HG02759 (cell line): Measurements from ENCODE around the gene MAPKBP1.

ENCODE experiments used
- ATAC-seq: cut with Tn5 transposase; IDR thresholded peaks from one replicate; pipeline ENCODE4 v1.9.1; 2021; ENCODE audit warnings: mild to moderate bottlenecking, moderate library complexity; ENCODE audit not compliant: unreplicated experiment

The MAPKBP1 gene

GRCh38 chr15:41847981-41848380 lies 73.7 kb downstream of the MAPKBP1 start:
- ATAC-seq: no peak

GRCh38 chr15:41848631-41849030 lies 74.3 kb downstream of the MAPKBP1 start:
- no peak for ATAC-seq

DNA sequence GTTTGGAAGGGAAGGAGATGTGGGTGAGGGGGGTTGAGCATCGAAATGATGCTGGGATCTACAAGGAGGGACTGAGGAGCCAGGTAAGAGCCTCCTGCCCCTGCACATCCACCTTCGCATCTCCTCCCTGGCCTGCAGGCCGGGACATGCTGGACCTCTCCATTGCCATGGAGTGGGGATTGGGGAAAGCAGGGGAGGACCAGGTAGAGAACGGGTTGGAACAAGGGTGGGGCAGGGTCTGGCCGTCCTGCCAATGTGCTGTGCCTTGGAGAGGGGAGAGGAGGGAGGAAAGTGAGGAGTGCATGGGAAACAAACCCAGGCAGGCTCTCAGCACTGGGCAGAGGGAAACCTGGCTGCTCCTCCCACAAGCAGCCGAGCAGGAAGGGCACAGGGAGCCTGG lies 74.9 kb downstream of the MAPKBP1 start:
- no peak for ATAC-seq

DNA sequence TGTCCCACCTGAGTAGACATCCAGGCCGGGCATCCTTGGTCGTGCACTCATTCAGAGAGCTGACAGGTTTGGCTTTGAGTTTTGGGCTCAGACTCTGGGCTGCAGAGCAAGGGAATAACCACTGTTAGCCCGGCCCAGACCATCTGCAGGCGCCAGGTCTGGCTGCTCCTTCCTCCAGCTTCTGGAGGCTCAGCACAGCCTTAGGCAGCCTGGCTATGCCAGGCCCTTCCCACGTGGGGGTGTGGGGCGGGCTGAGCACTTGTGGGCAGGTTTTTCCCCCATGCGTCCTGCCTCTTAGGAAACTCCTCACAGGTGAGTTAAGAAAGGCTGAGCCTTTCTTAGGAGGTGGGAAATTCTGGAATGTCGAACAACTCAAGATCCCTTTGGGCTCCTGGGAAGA lies 75.6 kb downstream of the MAPKBP1 start:
- ATAC-seq: no peak

DNA sequence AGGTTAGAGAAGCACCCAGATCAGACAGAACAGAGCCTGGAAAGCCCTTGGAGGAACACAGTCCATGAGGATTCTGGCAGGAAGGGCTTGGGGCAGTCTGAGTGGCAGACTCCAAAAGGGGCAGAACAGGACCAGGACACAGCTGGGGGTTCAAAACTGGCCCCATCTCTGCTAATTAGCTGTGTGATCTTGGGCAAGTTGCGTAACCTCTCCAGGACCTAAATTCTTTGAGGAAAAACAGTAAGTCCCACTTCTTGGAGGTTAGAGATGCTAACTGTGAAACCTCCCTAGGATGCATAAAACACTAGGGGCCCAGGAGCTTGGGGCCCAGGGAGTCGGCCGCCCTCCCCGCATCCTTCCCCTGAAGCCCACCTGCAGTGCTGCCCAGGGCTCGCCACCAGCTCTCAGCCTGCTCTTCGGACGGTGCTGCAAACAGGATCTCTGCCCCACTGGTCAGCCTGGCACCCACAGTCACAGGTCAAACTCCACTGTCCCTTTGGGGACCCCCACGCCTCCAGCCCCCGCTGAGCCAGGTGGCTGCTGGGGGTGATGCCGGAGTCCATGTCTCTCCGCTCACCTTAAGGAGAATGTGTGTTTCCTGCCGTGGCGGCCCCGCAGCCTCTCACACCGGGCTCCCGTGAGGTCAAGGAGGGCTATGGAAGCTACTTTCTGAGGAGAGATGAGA lies 76.3 kb downstream of the MAPKBP1 start:
- no peak for ATAC-seq

- ATAC-seq: no peak
Observed at GRCh38 chr15:41851167-41851523, 76.9 kb downstream of the MAPKBP1 start.

DNA sequence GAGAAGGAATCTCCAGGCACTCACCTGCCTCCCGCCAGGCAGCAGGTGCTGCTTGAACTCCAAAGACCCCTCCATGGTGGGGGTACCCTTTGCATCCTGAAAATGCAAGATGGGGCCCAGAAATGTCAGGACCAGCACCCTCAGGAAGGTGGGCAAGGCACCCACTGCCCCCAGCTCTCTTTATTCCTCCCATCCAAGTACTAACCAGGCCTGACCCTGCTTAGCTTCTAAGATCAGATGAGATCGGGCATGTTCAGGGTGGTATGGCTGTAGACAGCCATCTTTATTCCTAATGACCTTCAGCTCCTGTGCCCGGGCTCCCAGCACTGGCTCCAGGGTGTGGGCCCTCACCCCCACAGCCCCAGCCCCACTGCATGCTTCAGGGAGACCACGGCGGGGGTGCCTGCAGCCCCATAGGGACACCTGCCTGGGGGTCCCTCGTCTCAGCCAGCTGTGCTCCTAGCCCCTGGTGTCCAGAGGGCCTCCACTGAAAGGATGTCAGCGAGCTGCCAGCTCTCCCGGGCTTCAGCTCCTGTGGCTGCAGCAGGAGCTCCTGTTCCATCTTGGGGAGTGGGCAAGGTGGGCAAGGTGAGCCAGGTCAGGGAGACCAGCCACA lies 77.6 kb downstream of the MAPKBP1 start:
- ATAC-seq: no peak

- ATAC-seq: no peak
Observed at GRCh38 chr15:41852736-41853590, 78.7 kb downstream of the MAPKBP1 start.

- ATAC-seq: no peak
Observed at GRCh38 chr15:41853831-41854230, 79.5 kb downstream of the MAPKBP1 start.

DNA sequence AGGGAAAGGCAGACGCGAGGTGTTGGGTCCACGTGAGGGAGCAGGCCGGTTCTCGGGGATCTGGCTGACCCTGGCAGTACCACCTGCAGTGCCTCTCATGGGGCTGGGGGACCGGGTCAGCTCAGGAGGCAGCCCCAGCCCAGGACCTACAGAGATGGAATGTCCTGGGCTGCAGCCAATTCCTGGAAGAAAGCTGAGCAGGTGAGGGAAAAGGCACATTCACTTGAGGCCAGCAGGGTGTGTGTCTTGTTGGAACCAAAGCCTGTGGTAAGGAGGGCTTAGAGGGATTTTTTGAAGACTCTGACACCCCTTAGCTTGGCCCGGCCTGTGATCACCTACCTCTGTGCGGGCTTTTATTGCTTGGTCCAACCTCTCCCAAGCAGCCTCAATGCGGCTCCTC lies 80.2 kb downstream of the MAPKBP1 start:
- no peak for ATAC-seq

- no peak for ATAC-seq
Observed at GRCh38 chr15:41855261-41855961, 81.1 kb downstream of the MAPKBP1 start.

GRCh38 chr15:41856262-41856661 lies 82.0 kb downstream of the MAPKBP1 start:
- no peak for ATAC-seq

GRCh38 chr15:41856716-41857115 lies 82.4 kb downstream of the MAPKBP1 start:
- no peak for ATAC-seq

GRCh38 chr15:41857316-41857715 lies 83.0 kb downstream of the MAPKBP1 start:
- no peak for ATAC-seq

DNA sequence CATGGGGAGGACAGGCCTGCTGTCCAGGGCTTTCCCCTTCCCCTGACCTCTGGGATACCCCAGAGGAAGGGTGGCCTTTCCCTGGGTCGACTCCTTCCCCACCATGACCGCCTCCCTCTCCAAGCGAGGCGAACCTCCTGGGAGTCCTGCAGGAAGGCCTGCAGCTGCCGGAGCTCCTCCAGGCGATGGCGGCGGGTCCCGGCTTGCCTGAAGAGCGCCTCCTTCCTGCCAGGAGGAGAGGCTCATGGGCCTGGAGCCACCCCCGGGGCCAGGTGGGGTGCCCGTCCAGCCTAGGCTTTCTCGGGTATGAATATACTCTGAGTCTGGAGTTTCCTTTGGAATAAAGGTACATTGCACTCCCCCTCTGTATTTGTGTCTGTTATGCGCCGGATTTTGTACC lies 84.5 kb downstream of the MAPKBP1 start:
- ATAC-seq: no peak

DNA sequence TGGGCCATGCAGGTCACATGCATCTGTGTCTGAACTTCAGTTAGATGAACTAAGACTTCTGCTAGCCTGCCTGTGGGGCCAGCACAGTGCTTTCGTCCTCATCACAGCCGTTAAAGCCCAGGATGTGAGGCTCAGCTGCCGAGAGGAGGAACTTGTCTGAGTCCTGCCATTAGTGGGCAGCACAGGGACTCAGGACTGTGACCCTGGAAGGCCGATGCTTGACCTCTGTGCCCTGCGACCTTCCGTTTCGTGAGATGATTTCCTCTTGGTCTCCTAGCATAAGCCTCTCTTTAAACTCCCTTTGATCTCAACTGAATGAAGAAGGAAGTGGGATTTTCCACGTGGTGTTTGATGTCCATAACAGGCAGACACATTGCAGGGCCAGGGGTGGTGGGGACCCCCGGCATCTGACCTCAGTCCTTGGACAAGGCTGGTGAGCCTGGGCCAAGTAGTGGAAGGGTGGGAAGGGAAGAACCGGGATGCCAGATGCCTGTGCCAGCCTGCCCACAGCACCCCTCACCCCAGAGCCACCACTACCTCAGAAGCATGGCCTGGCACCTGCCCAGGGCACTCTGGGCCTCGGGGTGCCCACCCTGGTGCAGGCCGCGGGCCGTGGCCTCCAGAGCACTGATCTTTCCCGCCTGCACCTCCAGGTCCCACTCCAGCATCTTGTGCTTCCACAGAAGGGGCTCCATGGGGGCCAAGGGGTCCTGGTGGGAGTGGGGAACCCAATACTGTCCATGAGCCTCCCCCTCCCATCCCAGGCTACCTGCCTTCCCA lies 86.0 kb downstream of the MAPKBP1 start:
- ATAC-seq: no peak

DNA sequence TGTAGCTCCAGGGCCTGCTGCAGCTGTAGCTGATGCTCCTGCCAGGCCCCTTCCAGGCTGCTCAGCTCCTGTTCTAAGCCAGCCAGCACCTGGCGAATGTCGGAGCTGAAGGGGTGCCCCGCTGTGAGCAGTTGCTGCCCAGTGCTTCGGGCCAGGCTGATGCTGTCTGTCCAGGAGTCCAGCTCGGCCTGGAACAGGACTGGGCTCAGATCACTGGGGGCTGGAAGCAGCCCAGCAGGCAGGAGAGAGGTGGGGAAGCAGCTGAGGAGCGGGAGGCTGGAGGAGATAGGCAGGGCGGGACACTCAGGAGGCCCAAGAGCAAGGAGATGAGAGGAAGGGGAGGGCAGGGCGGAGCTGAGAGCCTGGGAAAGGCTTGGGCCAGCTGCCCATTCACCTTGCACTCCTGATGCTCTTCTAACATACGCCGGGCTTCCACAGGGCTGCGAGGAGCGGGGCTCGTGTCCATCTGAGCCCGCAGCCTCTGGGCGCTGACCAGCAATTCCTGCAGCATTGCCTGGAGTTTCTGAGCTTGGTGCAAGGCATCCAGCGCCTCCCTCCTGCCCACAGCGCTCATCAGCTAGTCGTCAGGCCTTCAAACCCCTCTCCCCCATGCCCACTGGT lies 87.6 kb downstream of the MAPKBP1 start:
- ATAC-seq: no peak

DNA sequence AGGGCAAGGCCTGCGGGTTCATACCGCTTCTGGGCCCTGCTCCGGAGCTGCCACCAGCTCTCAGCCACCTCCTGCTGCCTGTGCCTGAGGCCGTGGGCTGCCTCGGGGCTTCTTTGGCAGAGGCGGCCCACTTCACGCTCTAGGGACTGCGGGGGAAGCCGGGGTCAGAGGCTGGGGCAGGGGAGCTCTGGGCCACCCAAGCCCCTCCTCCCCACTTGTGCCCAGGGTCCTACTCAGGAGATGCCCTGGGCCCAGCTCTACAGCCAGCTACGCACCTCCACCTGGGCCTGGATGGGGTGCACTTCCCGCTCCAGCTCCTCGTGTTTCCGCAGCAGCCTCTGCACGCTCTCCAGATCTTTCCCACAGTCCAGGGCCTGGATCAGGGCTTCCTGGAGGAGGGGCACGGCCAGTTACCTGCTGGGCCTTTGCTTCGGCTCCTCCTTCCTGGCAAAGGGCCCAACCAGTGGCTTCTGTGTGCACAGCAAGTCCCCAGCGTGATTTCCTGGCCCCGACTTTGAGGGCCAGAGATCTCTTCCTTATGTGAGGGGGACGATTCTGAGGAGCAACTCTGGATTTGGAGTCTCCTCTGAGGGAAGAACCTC lies 88.3 kb downstream of the MAPKBP1 start:
- ATAC-seq: no peak

DNA sequence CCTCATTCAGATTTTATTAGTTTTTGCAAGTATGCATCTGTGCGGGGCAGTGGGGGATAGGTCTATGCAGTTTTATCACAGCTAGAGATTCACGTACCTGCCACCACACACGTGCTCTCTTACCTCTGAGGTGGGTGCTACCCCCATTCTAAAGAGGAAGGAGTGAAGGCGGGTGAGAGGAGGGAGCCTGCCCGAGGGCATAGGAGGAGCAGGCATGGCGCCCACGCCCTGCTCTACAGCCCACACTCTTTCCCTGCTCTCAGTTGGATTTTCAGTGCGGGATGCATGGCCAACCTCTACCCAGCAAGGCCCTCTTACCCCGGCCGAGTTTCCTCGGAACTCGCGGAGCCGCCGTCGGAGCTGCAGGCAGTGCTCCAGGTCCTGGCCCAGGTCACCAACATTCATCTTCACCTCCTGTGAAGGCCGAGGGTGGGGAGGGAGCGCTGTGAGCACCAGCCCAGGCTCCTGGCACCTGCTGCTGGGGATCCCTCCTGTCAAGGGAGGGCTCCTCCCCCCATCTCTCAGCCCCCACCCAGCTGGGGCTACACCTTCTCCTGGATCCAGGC lies 91.3 kb downstream of the MAPKBP1 start:
- no peak for ATAC-seq
